HG02970 (cell line): ENCODE measurements around the gene STRIP2.
"Not testable (repeated sequence)": the region's sequence is repeated elsewhere in the genome, so short reads cannot be mapped to it uniquely, and the experiment has no call there.

Experiments
- ATAC-seq: cut with Tn5 transposase; IDR thresholded peaks from one replicate; pipeline ENCODE4 v1.9.1; 2021; ENCODE audit warnings: mild to moderate bottlenecking, moderate library complexity, moderate number of reproducible peaks; ENCODE audit not compliant: unreplicated experiment, low FRiP score

Gene STRIP2

GRCh38 chr7:129523924-129524323 lies 89.7 kb downstream of the STRIP2 start:
- ATAC-seq: no peak

DNA sequence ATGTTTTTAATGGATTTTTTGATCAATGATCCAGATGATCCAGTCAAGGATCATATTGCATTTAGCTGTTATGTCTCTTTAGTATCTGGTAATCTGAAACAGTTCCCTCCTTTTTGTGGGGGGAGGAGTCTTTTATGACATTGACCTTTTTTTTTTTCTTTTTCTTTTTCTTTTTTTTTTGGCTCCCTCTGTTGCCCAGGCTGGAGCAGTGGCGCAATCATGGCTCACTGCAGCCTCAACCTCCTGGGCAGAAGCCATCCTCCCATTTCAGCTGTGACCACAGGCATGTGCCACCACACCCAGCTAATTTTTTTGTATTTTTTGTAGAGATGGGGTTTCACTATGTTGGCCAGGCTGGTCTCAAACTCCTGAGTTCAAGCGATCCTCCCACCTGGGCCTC lies 90.2 kb downstream of the STRIP2 start:
- ATAC-seq: not testable (repeated sequence)

DNA sequence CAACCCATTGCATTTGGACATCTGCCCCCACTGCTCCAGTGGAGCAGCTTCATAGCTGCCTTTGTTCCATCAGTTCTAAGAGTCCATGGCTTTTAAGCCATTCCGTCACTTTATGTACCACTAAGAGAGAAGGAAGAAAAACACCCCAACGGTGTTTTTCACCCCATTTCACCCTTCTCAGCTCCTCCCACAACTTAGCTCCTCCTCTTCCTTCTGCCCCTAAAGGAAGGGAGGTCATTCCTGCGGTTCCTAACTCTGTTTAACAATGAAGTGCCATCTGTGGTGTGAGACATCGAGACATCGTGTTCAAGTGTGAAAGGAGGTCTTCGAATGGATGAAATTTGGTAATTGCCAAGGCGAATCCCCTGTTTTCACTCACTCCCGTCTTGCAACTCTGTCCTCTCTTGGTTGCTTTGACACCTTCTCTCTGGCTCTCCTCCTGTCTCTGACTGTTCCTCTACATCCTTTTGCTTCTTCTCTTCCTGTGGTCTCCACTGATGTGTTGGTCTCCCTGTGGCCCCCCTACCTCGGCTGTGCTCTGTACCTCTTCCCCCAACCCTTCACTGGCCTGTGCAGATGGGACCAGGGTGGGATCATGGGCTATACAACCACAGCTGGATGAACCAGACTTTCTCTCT lies 91.1 kb downstream of the STRIP2 start:
- no peak for ATAC-seq

DNA sequence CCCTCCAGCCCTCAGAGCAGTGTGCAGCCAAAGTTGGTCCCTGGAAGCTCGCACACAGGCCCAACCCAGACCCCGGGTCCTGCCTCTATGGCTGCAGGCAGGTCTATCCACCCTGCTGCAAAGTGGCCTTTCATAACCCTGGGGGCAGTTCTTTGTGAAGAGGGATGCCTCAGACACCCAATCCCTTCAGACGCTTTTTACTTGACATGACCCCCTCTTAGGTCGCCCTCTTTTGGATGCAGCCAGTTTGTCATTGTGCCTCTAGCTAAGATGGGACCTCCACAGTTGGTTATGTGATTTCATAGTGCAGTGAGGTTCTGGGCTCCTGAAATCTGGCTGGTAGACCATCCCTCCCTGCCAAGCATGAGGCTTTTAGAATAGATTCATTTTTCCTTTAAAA lies 95.4 kb downstream of the STRIP2 start:
- no peak for ATAC-seq

- ATAC-seq: no peak
Observed at GRCh38 chr7:129530795-129531391, 96.7 kb downstream of the STRIP2 start.

GRCh38 chr7:129531721-129532120 lies 97.5 kb downstream of the STRIP2 start:
- no peak for ATAC-seq

GRCh38 chr7:129532375-129532774 lies 98.1 kb downstream of the STRIP2 start:
- no peak for ATAC-seq

DNA sequence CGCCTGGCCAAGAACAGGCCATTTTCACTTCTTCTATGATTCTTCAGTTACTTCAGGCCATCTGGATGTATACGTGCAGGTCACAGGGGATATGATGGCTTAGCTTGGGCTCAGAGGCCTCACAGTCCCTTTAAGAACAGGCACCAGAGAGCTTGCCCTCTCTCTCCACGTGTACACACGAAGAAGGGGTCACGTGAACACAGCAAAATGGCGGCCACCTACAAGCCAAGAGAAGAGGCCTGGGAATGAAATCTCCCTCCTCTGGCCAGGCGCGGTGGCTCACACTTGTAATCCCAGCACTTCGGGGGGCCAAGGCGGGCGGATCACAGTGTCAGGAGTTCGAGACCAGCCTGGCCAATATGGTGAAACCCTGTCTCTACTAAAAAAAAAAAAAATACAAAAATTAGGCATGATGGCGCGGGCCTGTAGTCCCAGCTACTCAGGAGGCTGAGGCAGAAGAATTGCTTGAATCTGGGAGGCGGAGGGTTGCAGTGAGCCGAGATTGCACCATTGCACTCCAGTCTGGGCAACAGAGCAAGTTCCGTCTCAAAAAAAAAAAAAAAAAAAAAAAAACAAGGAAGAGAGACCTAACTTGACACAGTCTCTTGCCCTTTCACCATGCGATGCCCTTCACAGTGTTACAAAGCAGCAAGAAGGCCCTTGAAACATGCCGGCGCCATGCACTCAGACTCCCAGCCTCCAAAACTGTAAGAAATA lies 100.5 kb downstream of the STRIP2 start:
- ATAC-seq: not testable (repeated sequence)

DNA sequence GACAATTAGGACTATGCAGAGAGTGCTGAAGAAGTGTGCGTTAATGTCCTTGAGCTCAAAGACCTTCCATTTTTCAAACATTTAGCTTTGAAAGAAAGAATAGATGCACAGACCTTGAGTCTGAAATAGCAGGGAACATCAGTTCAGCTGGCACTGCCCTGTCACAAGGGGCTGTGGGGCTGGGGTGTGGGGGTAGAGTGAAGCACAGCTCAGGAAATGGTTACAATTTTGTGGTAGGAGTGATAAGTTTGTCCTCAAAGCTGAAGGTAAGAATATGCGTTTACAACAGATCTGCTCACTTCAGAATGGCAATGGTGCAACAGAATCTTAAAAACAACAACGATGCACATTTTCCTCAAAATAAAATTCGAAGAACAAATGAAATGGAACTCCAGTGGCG lies 101.7 kb downstream of the STRIP2 start:
- no peak for ATAC-seq

GRCh38 chr7:129536323-129536722 lies 102.1 kb downstream of the STRIP2 start:
- ATAC-seq: no peak
